Nucleus accumbens (tissue), 56 donors: Measurements from ENCODE around the gene CCNK.
A peak's percentile ranks its signal among the peaks of the same experiment; 100 is the strongest.

Source experiments
- DNase-seq, 56 donors: peaks; one replicate each; lab custom pipeline; 2025; lab: John Stamatoyannopoulos, UW

Gene CCNK

DNA sequence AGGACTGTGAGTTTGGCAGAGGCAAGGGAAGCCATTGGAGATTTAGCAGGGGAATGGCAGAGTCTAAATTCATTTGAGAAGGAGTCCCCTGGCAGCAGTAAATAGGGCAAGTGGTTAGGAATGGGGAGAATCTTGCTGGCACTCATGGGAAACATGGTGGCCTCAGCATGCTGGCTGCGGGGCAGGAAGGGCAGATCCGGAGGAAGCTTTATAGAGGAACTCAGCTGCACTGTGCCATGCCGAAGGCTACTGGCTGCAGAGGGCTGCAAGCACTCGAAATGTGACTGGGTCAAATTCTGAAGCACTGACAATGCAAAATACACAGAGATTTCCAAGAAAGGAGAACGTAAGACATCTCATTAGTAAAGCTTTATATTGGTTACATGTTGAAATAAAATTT, 23.9 kb downstream of the CCNK start:
- DNase-seq: no peak

DNA sequence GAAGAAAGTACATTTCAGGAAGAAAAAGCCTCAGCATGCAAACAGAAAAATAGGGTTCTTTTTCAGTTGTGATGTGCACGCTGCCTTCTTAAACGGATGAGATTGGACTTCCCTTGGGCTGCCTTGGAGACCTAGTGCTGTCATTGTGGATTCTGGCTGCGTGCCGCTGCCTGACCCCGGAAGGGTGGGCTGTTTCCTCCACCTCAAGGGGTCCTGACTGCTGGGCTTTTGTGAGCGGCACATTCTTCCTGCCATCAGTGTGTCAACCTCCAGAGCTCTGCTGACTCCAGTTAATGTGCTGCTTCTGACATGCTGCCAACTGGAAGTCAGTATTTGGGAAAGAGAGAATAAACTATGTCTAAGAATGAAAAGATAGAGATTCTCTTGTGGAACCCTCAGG, 25.1 kb downstream of the CCNK start:
- no peak for DNase-seq

GRCh38 chr14:99507860-99508640, 26.8 kb downstream of the CCNK start:
- no peak for DNase-seq

DNA sequence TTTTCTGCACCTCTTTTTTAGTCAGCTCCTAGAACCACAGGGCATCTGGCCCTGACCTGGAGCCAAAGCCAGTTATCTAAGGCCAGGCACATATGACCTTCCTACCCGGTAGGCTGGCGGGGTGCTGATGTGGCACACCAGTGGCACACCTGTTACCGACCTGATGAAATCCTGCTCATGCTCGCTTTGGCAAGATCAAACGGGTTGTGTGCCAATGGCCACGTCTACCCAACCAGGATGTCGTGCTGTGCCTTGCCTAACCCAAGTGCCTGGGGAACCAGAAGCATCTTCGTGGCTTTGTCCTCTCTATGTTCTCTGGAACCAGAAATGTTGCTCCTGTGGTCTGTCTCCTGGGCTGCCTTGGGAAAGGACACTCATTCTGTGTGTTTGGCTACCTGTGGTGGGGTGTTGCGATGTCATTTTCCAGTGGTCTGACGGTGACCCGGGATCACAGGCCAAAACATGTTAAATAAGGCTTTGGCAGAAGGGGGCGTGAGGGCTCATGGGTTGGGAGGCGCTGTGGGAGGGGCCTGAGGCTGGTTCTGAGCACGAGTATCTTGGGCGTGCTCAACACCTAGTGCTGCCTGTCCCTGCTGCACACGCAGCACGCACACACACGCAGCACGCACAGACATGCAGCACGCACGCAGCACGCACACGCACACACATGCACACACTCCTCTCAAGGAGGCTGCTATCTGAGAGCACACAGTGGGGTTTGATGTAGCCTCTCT, 27.9 kb downstream of the CCNK start:
- DNase-seq: no peak

- no peak for DNase-seq
Observed at GRCh38 chr14:99509871-99510555, 28.8 kb downstream of the CCNK start.

DNA sequence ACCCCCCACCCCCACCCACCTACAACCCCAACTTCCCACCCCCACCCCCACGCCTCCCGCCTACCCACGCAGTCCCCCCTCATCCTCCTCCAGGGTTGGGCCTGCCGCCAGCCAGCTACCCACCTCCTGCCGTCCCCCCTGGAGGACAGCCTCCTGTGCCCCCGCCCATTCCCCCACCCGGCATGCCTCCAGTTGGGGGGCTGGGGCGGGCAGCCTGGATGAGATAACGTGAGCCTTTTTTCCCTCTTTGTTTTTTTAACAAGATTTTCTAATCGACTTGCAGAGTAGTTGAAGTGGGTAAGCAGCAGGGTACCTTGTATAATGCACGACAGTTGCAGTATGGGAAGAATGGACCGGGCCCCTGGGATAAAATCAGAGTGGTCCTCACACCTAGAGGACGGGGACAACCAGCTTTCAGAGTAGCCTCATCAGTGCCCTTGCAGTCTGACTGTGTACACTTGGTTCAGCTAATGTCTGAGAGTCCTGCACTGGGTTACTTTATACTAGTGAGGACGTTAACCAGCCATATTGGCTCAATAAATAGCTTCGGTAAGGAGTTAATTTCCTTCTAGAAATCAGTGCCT, 29.4 kb downstream of the CCNK start:
- no peak for DNase-seq

DNA sequence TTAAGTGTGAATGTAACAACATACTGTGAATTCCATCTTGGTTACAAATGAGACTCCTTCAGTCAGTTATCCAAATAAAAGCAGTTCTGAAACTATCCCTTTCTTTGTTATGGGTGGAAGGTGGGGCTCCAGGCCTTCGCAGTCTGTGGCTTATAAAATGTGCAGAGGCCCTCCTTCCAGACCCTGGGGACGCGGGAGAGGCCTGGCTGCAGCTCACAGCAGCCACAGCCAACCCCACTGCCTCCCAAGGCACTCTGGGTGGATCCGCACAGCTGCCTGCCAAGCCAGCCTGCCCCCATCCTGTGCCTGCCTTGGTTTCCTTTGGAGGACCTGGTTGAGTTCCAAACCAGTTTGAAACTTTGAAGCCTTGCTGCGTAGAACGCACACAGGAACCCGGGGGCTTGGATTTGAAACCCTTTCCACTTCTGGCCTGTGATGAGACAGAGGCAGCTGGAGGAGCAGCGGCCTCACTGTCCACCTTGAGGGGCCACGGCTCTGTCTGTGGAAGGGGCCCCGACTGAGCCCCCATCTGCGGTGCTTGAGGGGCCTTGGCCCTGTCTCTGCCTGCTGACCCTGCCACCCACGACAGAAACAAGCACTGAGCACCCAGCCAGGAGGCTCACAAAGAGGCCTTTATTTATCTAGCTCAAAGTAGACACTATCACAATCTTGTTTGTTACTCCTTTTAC, 30.4 kb downstream of the CCNK start:
- peak in 27 of 56 donors; percentile 18 to 65 (median 40) for DNase-seq

DNA sequence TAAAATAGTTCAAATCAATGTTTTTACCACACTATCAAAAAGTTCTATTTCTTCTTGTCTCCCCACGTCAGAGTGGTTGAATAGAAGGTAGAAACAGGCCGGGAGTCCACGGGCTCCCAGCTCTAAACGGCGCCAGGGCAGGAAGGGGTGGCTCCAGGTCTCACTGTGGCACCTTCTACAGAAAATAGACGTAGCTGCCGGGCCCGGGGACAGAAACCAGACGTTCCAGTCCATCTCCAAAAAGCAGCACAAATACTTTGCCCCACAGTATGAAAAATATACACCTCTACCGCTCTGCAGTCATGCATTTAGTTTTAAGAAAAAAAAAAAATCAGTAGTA, 30.9 kb downstream of the CCNK start:
- DNase-seq: no peak

DNA sequence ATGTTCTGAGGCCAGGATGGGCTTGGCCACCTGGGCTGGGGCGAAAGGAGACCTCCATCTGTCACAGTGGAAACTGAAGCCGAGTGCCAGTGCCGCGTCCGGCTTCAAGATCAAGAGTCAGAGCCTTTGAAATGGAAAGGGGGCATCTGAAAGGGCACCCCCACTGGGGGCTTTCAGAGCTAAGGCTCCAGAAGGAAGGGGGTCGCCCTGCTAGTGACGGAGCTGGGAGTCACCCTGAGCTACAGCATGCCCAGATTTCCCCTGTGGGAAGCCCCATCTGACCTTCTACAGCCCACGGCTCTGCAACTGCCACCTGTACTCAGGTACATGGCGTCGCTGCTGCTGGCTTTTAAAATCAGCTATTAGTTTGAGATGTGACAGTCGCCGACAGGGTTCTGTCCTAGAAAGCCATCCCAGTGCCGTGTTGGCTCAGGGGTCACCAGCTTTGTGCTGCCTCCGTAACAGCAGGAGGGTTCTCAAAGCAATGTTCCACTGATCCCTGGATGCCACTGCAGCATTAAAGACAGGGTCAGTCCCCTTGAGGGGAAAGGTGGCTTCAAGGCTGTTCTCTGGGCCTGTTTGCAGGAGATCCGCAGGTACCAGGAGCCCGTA, 31.5 kb downstream of the CCNK start:
- DNase-seq: no peak

DNA sequence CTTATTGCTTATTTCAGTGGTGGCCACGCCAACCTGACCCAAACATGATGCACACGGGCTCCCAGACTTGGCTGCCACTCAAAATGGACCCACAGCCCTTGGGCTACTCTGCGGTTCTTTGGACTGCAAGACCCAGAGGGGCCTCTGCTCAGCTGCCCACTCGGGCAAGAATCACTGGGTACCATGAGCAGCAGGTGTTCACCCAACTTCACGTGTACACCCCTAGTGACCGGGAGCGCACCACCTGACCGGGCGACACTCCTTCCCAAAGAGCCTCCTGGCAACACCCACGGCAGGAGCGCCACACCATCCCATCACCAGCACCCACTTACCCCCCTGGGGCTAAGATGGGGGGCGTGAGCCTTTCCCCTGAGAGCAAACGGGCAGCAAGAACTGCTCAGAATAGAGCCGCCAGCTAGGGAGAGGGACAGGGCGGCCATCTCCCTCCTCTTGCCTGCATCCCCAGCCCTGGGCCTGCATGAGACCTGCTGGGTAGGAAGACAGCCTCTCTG, 32.0 kb downstream of the CCNK start:
- DNase-seq: no peak

GRCh38 chr14:99513946-99514551, 32.8 kb downstream of the CCNK start:
- DNase-seq: no peak

DNA sequence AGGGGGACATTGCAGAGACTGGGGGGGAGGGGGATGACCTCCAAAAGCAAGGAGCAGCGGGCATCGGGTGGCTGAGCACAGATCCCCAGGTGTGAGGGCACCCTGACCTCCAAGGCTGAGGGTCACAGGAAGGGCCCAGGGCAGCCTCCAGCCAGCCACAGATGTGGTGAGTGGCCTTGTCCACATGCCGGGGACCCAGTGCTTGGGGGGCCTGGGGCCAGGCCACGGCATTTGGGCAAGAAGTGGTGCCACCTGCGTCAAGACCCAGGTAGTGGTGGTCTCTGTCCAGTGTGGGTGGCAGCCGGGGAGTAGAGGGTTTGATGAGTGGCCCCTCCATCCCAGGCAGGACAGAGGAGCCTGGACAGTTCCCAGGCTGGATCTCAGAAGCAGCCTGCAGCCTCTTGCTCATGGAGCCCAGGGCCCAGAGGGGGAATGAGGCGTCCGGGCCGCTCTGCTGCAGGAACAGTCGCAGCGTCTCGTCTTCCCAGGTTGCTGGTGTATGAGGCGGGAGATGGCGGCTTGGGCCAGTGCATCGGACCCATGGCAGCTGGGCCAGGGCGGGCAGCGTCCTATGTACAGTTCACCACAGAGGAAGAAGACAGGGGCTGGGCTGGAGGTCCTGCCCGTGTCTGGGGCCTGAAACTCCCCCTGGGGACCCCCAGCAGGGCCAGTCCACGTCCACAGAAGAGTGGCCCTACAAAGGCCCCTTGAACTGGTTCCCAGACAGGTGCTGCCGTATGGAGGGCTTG, 33.5 kb downstream of the CCNK start:
- DNase-seq: no peak

- no peak for DNase-seq
Observed at GRCh38 chr14:99515301-99516155, 34.3 kb downstream of the CCNK start.

- DNase-seq: no peak
Observed at GRCh38 chr14:99516156-99516870, 35.1 kb downstream of the CCNK start.

GRCh38 chr14:99516871-99517642, 35.8 kb downstream of the CCNK start:
- DNase-seq: no peak

DNA sequence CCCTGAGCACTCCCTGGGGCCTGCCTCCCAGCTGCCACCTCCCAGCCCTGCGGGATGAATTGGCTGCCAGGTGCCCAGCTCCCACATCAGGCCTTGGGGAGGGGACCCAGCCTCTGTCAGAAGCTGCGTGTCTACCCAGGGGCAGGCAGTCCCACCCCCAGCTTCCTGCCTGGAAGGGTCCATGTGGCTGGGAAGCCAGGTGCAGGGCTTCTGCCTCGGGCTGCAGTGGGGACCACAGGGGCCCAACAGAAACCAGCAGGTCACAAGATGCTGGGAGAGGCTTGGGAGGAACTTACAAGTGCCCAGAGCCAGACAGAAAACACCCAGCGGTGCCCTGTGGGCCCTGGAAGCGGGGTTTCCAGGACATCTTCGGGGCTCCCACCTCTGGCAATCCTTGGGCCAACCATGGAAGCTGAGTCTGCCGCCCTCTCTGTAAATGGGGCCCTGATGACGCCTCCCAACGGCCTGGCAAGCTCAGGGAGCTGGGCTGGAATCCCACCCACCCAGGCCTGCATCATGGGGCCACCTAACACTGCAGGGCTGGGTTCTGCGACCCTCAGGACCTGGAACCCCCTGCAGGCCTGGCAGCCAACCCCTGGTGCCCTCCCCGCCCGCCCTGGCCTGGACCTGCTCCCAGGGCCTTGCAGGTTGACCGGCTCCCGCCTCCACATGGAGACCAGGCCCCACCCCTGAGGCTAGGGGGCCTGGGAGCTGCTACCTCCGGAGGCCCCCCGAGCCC, 36.6 kb downstream of the CCNK start:
- DNase-seq: no peak
